EL (cell line): ENCODE measurements around the gene FAT1.

Experiments
- DNase-seq: peaks from one replicate; pipeline ENCODE4 v3.0.0-alpha.2; 2016

FAT1 gene

GRCh38 chr4:186754976-186755375, 31.3 kb upstream of the FAT1 start:
- no peak for DNase-seq

- no peak for DNase-seq
Measured at GRCh38 chr4:186752325-186752724, 28.7 kb upstream of the FAT1 start.

- DNase-seq: no peak
Measured at GRCh38 chr4:186749611-186750281, 26.1 kb upstream of the FAT1 start.

GRCh38 chr4:186746581-186746980, 22.9 kb upstream of the FAT1 start:
- DNase-seq: peak; percentile 16

GRCh38 chr4:186743261-186743660, 19.6 kb upstream of the FAT1 start:
- DNase-seq: no peak

GRCh38 chr4:186740822-186741221, 17.2 kb upstream of the FAT1 start:
- DNase-seq: peak; percentile 3

GRCh38 chr4:186739802-186740434, 16.3 kb upstream of the FAT1 start:
- no peak for DNase-seq

- DNase-seq: no peak
Measured at GRCh38 chr4:186739317-186739716, 15.7 kb upstream of the FAT1 start.

GRCh38 chr4:186738421-186738820, 14.8 kb upstream of the FAT1 start:
- DNase-seq: no peak

GRCh38 chr4:186737427-186737826, 13.8 kb upstream of the FAT1 start:
- no peak for DNase-seq

- DNase-seq: no peak
Measured at GRCh38 chr4:186736466-186736865, 12.8 kb upstream of the FAT1 start.

- no peak for DNase-seq
Measured at GRCh38 chr4:186734251-186734650, 10.6 kb upstream of the FAT1 start.

GRCh38 chr4:186733778-186734177, 10.1 kb upstream of the FAT1 start:
- DNase-seq: no peak

GRCh38 chr4:186730621-186731020, 7.0 kb upstream of the FAT1 start:
- no peak for DNase-seq

GRCh38 chr4:186729856-186730255, 6.2 kb upstream of the FAT1 start:
- DNase-seq: no peak

GRCh38 chr4:186728631-186729271, 5.1 kb upstream of the FAT1 start:
- peak; percentile 68 for DNase-seq

- peak; percentile 68 for DNase-seq
Measured at GRCh38 chr4:186727977-186728519, 4.4 kb upstream of the FAT1 start.

GRCh38 chr4:186727169-186727976, 3.7 kb upstream of the FAT1 start:
- peak; percentile 22 for DNase-seq

- peak; percentile 83 for DNase-seq
Measured at GRCh38 chr4:186726426-186727168, 2.9 kb upstream of the FAT1 start.

GRCh38 chr4:186725469-186726425, 2.1 kb upstream of the FAT1 start:
- peak; percentile 83 for DNase-seq

GRCh38 chr4:186724864-186725468, 1.3 kb upstream of the FAT1 start:
- peak; percentile 50 for DNase-seq
